Tibial artery (tissue), 4 donors: Measurements from ENCODE around the gene CDKL5.

Experiments used
- DNase-seq, 2 donors: peaks; one replicate each; pipeline ENCODE4 v3.0.0-alpha.2; 2019
- H3K27ac ChIP-seq, 2 donors: fragments of 200-600 bp; sonication (generic) in 1 of 2; 1 replicate in 1 of 2; 2 replicates in 1 of 2; pipeline ENCODE4 v1.5.1; 2018 to 2019; ENCODE audit warnings: mild to moderate bottlenecking in 1 of 2
- H3K27me3 ChIP-seq, 2 donors: fragments of 200-600 bp; sonication (generic) in 1 of 2; one replicate each; pipeline versions ENCODE4 v1.5.1 to v1.6.0; 2016 to 2019
- H3K36me3 ChIP-seq, 3 donors: fragments of 200-600 bp; sonication (generic) in 2 of 3; one replicate each; pipeline ENCODE4 v1.5.1; 2016 to 2019; ENCODE audit warnings: mild to moderate bottlenecking in 2 of 3
- H3K4me1 ChIP-seq, 4 donors: fragments of 200-600 bp; sonication (generic) in 2 of 4; 1 replicate in 3 of 4; 2 replicates in 1 of 4; pipeline ENCODE4 v1.5.1; 2016 to 2019
- H3K4me3 ChIP-seq, 2 donors: fragments of 200-600 bp; sonication (generic) in 1 of 2; 1 replicate in 1 of 2; 2 replicates in 1 of 2; pipeline ENCODE4 v1.5.1; 2018 to 2019; ENCODE audit warnings: mild to moderate bottlenecking in 2 of 2
- H3K9me3 ChIP-seq, 3 donors: fragments of 200-600 bp; sonication (generic) in 1 of 3; one replicate each; pipeline ENCODE4 v1.5.1; 2016 to 2019
- intact Hi-C: fragments of 100-400 bp; cut with DNase I; formaldehyde crosslinking; loops from one replicate; pipeline ENCODE4 v1.15.0; 2023; ENCODE audit warnings: low total_unique reads
- TF ChIP-seq, protein P1 (sequence below), 2 experiments: fragments of 200-600 bp in 1 of 2; fragments of 450-650 bp in 1 of 2; IDR thresholded peaks; one replicate each; pipeline ENCODE4 v1.5.1; 2017 to 2019; ENCODE audit warnings: antibody characterized with exemption in 2 of 2, mild to moderate bottlenecking in 1 of 2, moderate library complexity in 1 of 2

CDKL5 gene

DNA sequence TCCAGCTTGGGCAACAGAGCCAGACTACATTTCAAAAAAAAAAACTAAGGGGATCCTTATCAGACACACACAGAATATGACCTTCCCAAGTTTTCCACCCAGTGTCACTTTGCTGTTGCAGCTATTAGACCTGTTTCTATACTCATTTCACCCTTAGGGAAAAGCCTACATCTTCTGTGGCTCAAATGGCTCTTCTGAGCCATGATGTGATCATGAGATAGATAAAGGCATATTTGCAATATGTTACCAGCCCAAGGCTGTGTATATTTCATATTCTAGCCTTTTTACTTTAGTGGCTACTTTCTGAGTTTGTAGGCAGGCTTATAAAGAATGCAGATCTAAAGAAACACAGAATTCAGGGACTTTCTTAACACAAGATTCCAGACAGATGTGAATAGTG is 227.2 kb downstream of the CDKL5 start:
- no peaks in the 10 kb centered on the region for H3K4me1 ChIP-seq
- H3K36me3 ChIP-seq = no peaks in the 10 kb centered on the region
- TF ChIP-seq, protein P1, sequence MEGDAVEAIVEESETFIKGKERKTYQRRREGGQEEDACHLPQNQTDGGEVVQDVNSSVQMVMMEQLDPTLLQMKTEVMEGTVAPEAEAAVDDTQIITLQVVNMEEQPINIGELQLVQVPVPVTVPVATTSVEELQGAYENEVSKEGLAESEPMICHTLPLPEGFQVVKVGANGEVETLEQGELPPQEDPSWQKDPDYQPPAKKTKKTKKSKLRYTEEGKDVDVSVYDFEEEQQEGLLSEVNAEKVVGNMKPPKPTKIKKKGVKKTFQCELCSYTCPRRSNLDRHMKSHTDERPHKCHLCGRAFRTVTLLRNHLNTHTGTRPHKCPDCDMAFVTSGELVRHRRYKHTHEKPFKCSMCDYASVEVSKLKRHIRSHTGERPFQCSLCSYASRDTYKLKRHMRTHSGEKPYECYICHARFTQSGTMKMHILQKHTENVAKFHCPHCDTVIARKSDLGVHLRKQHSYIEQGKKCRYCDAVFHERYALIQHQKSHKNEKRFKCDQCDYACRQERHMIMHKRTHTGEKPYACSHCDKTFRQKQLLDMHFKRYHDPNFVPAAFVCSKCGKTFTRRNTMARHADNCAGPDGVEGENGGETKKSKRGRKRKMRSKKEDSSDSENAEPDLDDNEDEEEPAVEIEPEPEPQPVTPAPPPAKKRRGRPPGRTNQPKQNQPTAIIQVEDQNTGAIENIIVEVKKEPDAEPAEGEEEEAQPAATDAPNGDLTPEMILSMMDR (IDR thresholded peaks at IDR 0.05) = no peak
- H3K27ac ChIP-seq = no peak overlapping the region
- no peaks in the 10 kb centered on the region for H3K9me3 ChIP-seq
- DNase-seq = no peak
- intact Hi-C loops = no loop called here
- H3K27me3 ChIP-seq = no peaks in the 10 kb centered on the region
- no peak overlapping the region for H3K4me3 ChIP-seq

DNA sequence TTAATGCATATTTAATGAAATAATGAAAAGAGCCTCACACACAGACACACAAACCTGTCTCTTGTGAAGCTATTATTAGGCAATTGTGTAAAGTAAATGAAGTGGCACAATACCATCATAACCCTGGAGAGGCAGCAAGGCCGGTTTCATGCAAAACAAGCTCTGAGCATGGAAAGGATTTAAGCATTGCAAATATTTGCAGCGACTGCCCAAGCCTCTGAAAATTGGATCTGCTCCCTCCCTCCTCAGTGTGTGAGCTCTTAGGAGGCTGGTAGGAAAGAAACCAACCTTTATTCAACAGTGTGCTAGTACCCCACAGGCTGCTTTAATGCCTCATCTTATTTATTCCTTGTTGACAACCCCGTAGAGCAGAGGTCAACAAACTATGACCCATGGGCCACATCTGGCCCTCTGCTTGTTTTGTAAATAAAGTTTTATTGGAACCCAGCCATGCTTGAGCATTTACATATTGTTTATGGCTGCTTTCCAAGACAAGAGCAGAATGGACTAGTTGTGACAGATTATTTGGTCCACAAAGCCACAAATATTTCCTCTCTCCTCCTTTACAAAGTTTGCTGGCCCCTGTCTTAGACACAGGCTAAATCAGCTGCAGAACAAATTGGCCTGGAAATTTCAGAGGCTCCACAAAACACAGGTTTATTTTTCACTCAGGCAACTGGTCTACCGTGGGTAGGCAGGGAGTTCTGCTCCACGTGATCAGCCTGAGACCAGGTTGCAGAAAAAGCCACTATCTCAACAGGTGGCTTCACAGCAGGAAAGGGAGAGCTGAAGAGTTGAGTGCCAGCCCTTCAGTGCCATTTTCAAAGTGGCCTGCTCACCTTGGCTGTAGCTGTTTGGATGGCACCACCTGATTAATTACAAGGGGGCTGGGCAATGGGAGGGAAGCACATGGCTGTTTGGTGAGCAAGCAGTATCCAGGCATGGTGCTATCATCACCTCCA is 229.7 kb downstream of the CDKL5 start:
- Histone ChIP-seq H3K27me3 (no peaks in the 10 kb centered on the region), H3K27ac (no peak overlapping the region), H3K36me3 (no peaks in the 10 kb centered on the region), H3K9me3 (no peaks in the 10 kb centered on the region), H3K4me3 (no peak overlapping the region), H3K4me1 (no peaks in the 10 kb centered on the region)
- intact Hi-C loops = no loop called here
- TF ChIP-seq, protein P1 (IDR thresholded peaks at IDR 0.05) = no peak
- no peak for DNase-seq

DNA sequence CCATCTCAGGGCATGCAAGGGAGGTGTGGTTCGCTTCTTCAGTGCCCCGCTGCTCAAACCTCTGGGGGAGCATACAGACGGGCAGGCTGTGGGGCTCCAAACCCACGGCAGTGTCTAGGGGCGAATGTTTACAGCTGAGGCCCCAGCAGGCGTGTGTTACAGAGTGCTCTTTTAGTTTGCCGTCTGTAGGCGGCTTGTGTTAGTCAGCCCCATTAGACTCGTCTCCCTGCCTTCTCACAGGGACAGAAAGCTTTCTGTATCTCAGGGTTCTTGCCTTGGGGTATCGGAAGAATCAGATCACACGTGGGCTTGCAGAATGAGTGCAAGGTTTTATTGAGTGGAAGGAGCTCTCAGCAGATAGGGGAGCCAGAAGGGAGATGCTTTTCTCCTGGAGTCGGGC is 235.9 kb downstream of the CDKL5 start:
- Histone ChIP-seq H3K36me3 (no peaks in the 10 kb centered on the region), H3K27ac (no peak overlapping the region), H3K9me3 (no peaks in the 10 kb centered on the region), H3K4me1 (no peaks in the 10 kb centered on the region), H3K27me3 (no peaks in the 10 kb centered on the region), H3K4me3 (no peak overlapping the region)
- no peak for DNase-seq
- TF ChIP-seq, protein P1 (IDR thresholded peaks at IDR 0.05) = no peak
- intact Hi-C loops = no loop called here

DNA sequence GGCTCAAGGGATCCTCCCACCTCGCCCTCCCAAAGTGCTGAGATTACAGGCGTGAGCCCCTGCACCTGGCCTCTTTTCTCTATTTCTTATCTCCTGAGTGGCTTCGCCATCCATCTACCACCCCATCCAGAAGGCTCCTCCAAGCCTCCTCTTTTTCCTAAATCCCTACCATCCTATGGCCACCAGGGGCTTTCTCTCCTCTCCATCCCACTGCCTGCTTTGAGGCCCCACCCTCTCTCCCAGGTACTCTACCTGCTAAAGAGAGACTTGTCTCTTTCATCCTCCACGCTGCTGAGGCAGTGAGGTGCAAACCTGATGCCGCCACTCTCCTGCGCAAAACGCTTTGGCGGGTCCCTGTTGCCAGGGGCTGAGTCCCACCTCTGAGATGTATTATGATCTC is 239.5 kb downstream of the CDKL5 start:
- H3K9me3 ChIP-seq = no peaks in the 10 kb centered on the region
- H3K4me3 ChIP-seq = no peak overlapping the region
- DNase-seq = no peak
- intact Hi-C loops = no loop called here
- no peak overlapping the region for H3K27ac ChIP-seq
- TF ChIP-seq, protein P1 (IDR thresholded peaks at IDR 0.05) = no peak
- no peaks in the 10 kb centered on the region for H3K27me3 ChIP-seq
- no peaks in the 10 kb centered on the region for H3K4me1 ChIP-seq
- no peaks in the 10 kb centered on the region for H3K36me3 ChIP-seq

DNA sequence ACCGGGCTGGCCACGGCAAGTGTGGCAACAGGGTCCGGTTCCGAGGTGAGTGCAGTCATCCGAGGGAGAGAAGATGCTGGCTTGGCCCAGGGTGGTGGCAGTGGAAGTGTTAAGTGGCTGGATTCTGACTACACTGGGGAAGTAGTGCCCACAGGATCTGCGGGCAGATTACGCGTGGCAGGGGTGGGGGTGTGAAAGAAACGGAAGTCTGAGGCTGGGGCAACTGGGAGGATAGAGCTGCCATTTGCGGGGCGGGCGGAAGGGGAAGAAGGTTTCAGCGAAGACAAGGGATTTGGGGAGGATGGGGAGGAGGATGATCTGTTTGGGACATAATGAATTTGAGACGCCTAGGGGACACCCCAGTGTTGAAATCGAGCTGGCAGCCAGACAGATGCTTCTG is 241.2 kb downstream of the CDKL5 start:
- no peak for DNase-seq
- H3K9me3 ChIP-seq = no peaks in the 10 kb centered on the region
- H3K4me3 ChIP-seq = no peak overlapping the region
- TF ChIP-seq, protein P1 (IDR thresholded peaks at IDR 0.05) = no peak
- H3K27me3 ChIP-seq = no peaks in the 10 kb centered on the region
- intact Hi-C loops = no loop called here
- no peaks in the 10 kb centered on the region for H3K4me1 ChIP-seq
- no peaks in the 10 kb centered on the region for H3K36me3 ChIP-seq
- no peak overlapping the region for H3K27ac ChIP-seq
